K562 (cell line): ENCODE data around the gene HMOX2. TPM values are rescaled to one million over a fixed set of nuclear protein-coding genes. Genes with fewer than 3 reads are reported as not detected.

ENCODE experiments used
- BHLHE40 ChIP-seq: IDR thresholded peaks from 2 replicates; pipeline ENCODE4 v1.6.1; 2011; ENCODE audit warnings: low read length, improper control_type of control experiment
- CC2D1A ChIP-seq: fragments of 450-650 bp; IDR thresholded peaks from 2 replicates; pipeline ENCODE4 v1.6.1; 2017; ENCODE audit warnings: mild to moderate bottlenecking
- HSF4 ChIP-seq: fragments of 250-450 bp; sonication (Bioruptor Pico); IDR thresholded peaks from 2 replicates; pipeline ENCODE4 v2.1.2; 2022; ENCODE audit warnings: mild to moderate bottlenecking, moderate library complexity, borderline replicate concordance
- MAFG ChIP-seq: fragments of 450-650 bp; conservative IDR thresholded peaks from 2 replicates; pipeline ENCODE4 v1.6.1; 2016; ENCODE audit warnings: missing genetic modification characterization, missing compliant biosample characterization
- MECOM ChIP-seq: fragments of 250-450 bp; sonication (Bioruptor Pico); IDR thresholded peaks from 2 replicates; pipeline ENCODE4 v1.8.0; 2022; ENCODE audit warnings: inconsistent platforms
- NR2C2 ChIP-seq, 2 experiments: fragments of 200-800 bp in 1 of 2; sonication (Bioruptor generic) in 1 of 2; sonication (generic) in 1 of 2; formaldehyde crosslinking in 1 of 2; IDR thresholded peaks; 2 replicates each; pipeline versions ENCODE4 v1.6.1 to v1.8.0; 2016 to 2022; ENCODE audit warnings: mild to moderate bottlenecking in 1 of 2, missing compliant biosample characterization in 1 of 2, missing genetic modification characterization in 1 of 2, missing genetic modification reagents in 1 of 2
- POLR2AphosphoS5 ChIP-seq: IDR thresholded peaks from 2 replicates; pipeline ENCODE4 v1.6.1; 2011; ENCODE audit warnings: mild to moderate bottlenecking, low read depth, low read length, moderate library complexity; ENCODE audit not compliant: control insufficient read depth, insufficient read depth
- RBM15 ChIP-seq: fragments of 200-400 bp; formaldehyde crosslinking; IDR thresholded peaks from 2 replicates; pipeline ENCODE4 v1.6.1; 2018; ENCODE audit warnings: mild to moderate bottlenecking, low read length, moderate library complexity; ENCODE audit not compliant: insufficient read depth
- RBM34 ChIP-seq: fragments of 200-400 bp; formaldehyde crosslinking; IDR thresholded peaks from 2 replicates; pipeline ENCODE4 v1.6.1; 2018; ENCODE audit warnings: low read length, borderline replicate concordance; ENCODE audit not compliant: insufficient read depth
- SLC30A9 ChIP-seq: fragments of 250-450 bp; sonication (Bioruptor Pico); IDR thresholded peaks from 2 replicates; pipeline ENCODE4 v1.8.0; 2022; ENCODE audit warnings: mild to moderate bottlenecking, moderate library complexity
- SP1 ChIP-seq: sonication (generic); formaldehyde crosslinking; IDR thresholded peaks from 2 replicates; pipeline ENCODE4 v1.8.1; 2022; ENCODE audit warnings: mild to moderate bottlenecking, missing genetic modification reagents
- ZFP1 ChIP-seq: fragments of 450-650 bp; formaldehyde crosslinking; IDR thresholded peaks from 2 replicates; pipeline ENCODE4 v1.4.0; 2020; ENCODE audit warnings: mild to moderate bottlenecking, mixed read lengths
- ZNF134 ChIP-seq: fragments of 250-450 bp; sonication (Bioruptor Pico); conservative IDR thresholded peaks from 2 replicates; pipeline ENCODE4 v1.4.0; 2020
- ZNF79 ChIP-seq: fragments of 250-450 bp; sonication (Bioruptor Pico); IDR thresholded peaks from 2 replicates; pipeline ENCODE4 v1.4.0; 2020; ENCODE audit warnings: low read depth, mild to moderate bottlenecking, moderate library complexity
- polyA plus RNA-seq, 8 experiments: library from polyadenylated mRNA; depleted of rRNA in 4 of 8; stranded (reverse) in 5 of 8; unstranded in 3 of 8; fragments of >200 nt; fragmentation: Nextera tagmentation in 2 of 8; fragmentation: Illumina TruSeq in 1 of 8; extraction: Ambion mirVana in 2 of 8; extraction: Trizol in 1 of 8; gene quantifications; 2 replicates each; pipeline versions ENCODE4 v1.2.1 to v1.2.3, GENCODE V29; 2011 to 2014; ENCODE audit warnings: inconsistent platforms in 1 of 8, missing spikeins in 1 of 8
- total RNA-seq, 7 experiments: library from RNA; depleted of rRNA in 6 of 7; stranded (reverse); fragments of >200 nt in 6 of 7; fragmentation: Illumina TruSeq in 2 of 7; extraction: Trizol in 2 of 7; gene quantifications; 2 replicates each; pipeline versions ENCODE4 v1.2.1 to v1.2.3, GENCODE V29; 2011 to 2021; ENCODE audit warnings: low replicate concordance in 1 of 7
- TF ChIP-seq, protein P1 (sequence below): fragments of 250-450 bp; sonication (Bioruptor Pico); IDR thresholded peaks from 2 replicates; pipeline ENCODE4 v1.8.0; 2022; ENCODE audit warnings: moderate library complexity, mild to moderate bottlenecking, inconsistent platforms
- TF ChIP-seq, protein P2 (sequence below), 2 experiments: fragments of 450-650 bp; formaldehyde crosslinking in 1 of 2; IDR thresholded peaks; 2 replicates each; pipeline versions ENCODE4 v1.4.0 to v1.6.1; 2014 to 2020; ENCODE audit warnings: mild to moderate bottlenecking in 2 of 2, borderline replicate concordance in 1 of 2, low read depth in 1 of 2
- TF ChIP-seq, protein P3 (sequence below): IDR thresholded peaks from 3 replicates; pipeline ENCODE4 v1.6.1; 2011; ENCODE audit warnings: borderline replicate concordance, mild to moderate bottlenecking; ENCODE audit not compliant: insufficient read length, insufficient read depth

Gene HMOX2
- total and polyA plus RNA-seq, 9 of the 15 experiments (the other 6 are each of a cell fraction or from before 2014, with no cell fraction given): 26.8 to 87.4 (median 57.4) TPM

DNA sequence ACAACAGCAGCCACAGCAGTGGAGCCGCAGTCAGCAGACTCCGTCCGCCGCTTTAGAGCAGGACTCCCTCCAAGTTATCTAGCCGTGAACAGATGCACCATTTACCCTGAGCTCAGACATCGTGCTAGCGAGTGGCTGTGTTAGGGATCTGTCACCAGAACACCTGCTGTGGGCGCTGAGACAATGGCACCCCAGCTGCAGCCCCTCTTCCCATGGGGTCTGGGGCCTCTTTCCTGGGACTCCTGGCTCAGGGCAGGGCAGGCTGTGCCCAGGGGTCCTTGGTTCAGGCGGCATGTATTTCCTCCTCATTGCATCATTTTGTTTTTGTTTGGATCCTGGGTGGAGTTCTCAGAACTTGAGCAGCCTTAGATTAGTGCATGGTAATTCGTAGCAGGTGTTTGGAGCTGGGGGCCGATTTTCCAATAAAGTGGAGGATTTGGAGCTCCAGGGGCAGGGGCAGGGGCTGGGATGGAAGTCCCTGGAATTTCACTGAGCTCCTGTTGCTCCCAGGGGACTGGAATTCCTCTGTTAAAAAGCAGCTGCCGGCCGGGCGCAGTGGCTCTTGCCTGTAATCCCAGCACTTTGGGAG, 25.2 kb upstream of the HMOX2 start (continued):
- TF ChIP-seq ZFP1 (CRISPR knock-in tag) (no peak), ZNF134 (CRISPR knock-in tag) (peak; percentile 41; the same call in 1 of the 2 replicates), MECOM (CRISPR knock-in tag) (peak; percentile 95), BHLHE40 (no peak), SP1 (no peak), MAFG (no peak), SLC30A9 (no peak), POLR2AphosphoS5 (no peak), ZNF79 (CRISPR knock-in tag) (peak; percentile 84), HSF4 (CRISPR knock-in tag) (peak; percentile 95; the same call in 1 of the 2 replicates), NR2C2 (CRISPR knock-in tag; IDR thresholded peaks at IDR 0.05) (no peak), NR2C2 (tag; IDR thresholded peaks at IDR 0.05) (peak; percentile 69; the same call in 1 of the 2 replicates), CC2D1A (no peak), RBM34 (no peak), RBM15 (no peak)
- TF ChIP-seq, protein P1, sequence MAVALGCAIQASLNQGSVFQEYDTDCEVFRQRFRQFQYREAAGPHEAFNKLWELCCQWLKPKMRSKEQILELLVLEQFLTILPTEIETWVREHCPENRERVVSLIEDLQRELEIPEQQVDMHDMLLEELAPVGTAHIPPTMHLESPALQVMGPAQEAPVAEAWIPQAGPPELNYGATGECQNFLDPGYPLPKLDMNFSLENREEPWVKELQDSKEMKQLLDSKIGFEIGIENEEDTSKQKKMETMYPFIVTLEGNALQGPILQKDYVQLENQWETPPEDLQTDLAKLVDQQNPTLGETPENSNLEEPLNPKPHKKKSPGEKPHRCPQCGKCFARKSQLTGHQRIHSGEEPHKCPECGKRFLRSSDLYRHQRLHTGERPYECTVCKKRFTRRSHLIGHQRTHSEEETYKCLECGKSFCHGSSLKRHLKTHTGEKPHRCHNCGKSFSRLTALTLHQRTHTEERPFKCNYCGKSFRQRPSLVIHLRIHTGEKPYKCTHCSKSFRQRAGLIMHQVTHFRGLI: peak; percentile 82; the same call in 1 of the 2 replicates
- TF ChIP-seq, protein P2, sequence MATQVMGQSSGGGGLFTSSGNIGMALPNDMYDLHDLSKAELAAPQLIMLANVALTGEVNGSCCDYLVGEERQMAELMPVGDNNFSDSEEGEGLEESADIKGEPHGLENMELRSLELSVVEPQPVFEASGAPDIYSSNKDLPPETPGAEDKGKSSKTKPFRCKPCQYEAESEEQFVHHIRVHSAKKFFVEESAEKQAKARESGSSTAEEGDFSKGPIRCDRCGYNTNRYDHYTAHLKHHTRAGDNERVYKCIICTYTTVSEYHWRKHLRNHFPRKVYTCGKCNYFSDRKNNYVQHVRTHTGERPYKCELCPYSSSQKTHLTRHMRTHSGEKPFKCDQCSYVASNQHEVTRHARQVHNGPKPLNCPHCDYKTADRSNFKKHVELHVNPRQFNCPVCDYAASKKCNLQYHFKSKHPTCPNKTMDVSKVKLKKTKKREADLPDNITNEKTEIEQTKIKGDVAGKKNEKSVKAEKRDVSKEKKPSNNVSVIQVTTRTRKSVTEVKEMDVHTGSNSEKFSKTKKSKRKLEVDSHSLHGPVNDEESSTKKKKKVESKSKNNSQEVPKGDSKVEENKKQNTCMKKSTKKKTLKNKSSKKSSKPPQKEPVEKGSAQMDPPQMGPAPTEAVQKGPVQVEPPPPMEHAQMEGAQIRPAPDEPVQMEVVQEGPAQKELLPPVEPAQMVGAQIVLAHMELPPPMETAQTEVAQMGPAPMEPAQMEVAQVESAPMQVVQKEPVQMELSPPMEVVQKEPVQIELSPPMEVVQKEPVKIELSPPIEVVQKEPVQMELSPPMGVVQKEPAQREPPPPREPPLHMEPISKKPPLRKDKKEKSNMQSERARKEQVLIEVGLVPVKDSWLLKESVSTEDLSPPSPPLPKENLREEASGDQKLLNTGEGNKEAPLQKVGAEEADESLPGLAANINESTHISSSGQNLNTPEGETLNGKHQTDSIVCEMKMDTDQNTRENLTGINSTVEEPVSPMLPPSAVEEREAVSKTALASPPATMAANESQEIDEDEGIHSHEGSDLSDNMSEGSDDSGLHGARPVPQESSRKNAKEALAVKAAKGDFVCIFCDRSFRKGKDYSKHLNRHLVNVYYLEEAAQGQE (IDR thresholded peaks at IDR 0.05; ENCODE audit: borderline replicate concordance): no peak
- TF ChIP-seq, protein P2 (CRISPR knock-in tag; IDR thresholded peaks at IDR 0.05; ENCODE audit: low read depth): 0 out of 2 replicates have a peak, but pooled peaks have one; percentile 47
- TF ChIP-seq, protein P3, sequence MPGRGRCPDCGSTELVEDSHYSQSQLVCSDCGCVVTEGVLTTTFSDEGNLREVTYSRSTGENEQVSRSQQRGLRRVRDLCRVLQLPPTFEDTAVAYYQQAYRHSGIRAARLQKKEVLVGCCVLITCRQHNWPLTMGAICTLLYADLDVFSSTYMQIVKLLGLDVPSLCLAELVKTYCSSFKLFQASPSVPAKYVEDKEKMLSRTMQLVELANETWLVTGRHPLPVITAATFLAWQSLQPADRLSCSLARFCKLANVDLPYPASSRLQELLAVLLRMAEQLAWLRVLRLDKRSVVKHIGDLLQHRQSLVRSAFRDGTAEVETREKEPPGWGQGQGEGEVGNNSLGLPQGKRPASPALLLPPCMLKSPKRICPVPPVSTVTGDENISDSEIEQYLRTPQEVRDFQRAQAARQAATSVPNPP: no peak
